Lower leg skin (tissue), 4 donors: ENCODE results near the gene STK24. TPM values are rescaled to one million over a fixed set of nuclear protein-coding genes. Genes with fewer than 3 reads are reported as not detected.
"Not testable (repeated sequence)": the region's sequence is repeated elsewhere in the genome, so short reads cannot be mapped to it uniquely, and the experiment has no call there.

Source experiments
- DNase-seq, 2 donors: peaks; one replicate each; pipeline ENCODE4 v3.0.0-alpha.2; 2019; ENCODE audit warnings: low spot score in 2 of 2
- H3K4me3 ChIP-seq: fragments of 200-600 bp; sonication (generic); 2 replicates; pipeline ENCODE4 v1.5.1; 2017; ENCODE audit warnings: mild to moderate bottlenecking, low read depth; ENCODE audit not compliant: poor library complexity, severe bottlenecking
- CTCF ChIP-seq, 3 donors: fragments of 450-650 bp; IDR thresholded peaks; one replicate each; pipeline ENCODE4 v1.5.1; 2016; ENCODE audit warnings: antibody characterized with exemption in 3 of 3, mild to moderate bottlenecking in 3 of 3, moderate library complexity in 2 of 3
- POLR2A ChIP-seq, 2 donors: fragments of 450-650 bp; IDR thresholded peaks; one replicate each; pipeline ENCODE4 v1.6.1; 2016 to 2017; ENCODE audit warnings: antibody characterized with exemption in 2 of 2, mild to moderate bottlenecking in 1 of 2, moderate library complexity in 1 of 2
- WGBS, 2 donors: methylation state at CpG; one replicate each; pipeline ENCODE4 v1.1.5; 2018; 5-methylcytosine and 5-hydroxymethylcytosine counted together
- intact Hi-C: fragments of 100-400 bp; cut with DNase I; formaldehyde crosslinking; loops from one replicate; pipeline ENCODE4 v1.15.0; 2023; ENCODE audit warnings: low total_unique reads
- total RNA-seq, 4 donors: library from RNA; depleted of rRNA; stranded (reverse); fragments of >200 nt; gene quantifications; one replicate each; pipeline ENCODE4 v1.1.0, GENCODE V29; 2016

Gene STK24
- total RNA-seq: 100 to 1,000 TPM; 212 to 281 (median 266) TPM

GRCh38 chr13:98576963-98577835 is at the start of gene STK24:
Gene STK24 (minus strand): TSS chr13:98577107. CDS start chr13:98576786, 321 bp downstream.
- H3K4me3 ChIP-seq: peak within 1 kb of the TSS; percentile 96
- WGBS, 2 donors: 1 to 3% methylated on average over 15 to 19 of the region's 103 CpGs
- peak in 1 of 2 donors; percentile 92 for DNase-seq
- intact Hi-C loops: no loop called here
- TF ChIP-seq POLR2A (IDR thresholded peaks at IDR 0.05) (no peak), CTCF (IDR thresholded peaks at IDR 0.05) (no peak)

GRCh38 chr13:98626298-98626935 is 49.5 kb upstream of the STK24 start:
- WGBS, 2 donors: no CpG with 5 or more reads among the region's 1 CpG
- no peak for DNase-seq
- TF ChIP-seq CTCF (IDR thresholded peaks at IDR 0.05): no peak
- no peak for TF ChIP-seq POLR2A (IDR thresholded peaks at IDR 0.05)
- intact Hi-C loops: no loop called here
- no peak overlapping the region for H3K4me3 ChIP-seq

- 50 to 57% methylated on average over 5 of the region's 5 CpGs for WGBS, 2 donors
- H3K4me3 ChIP-seq, DNase-seq, intact Hi-C loops: not testable (repeated sequence)
Measured at GRCh38 chr13:98624589-98624988, 47.7 kb upstream of the STK24 start.

- no peak overlapping the region for H3K4me3 ChIP-seq
- no peak for TF ChIP-seq POLR2A (IDR thresholded peaks at IDR 0.05)
- no peak for TF ChIP-seq CTCF (IDR thresholded peaks at IDR 0.05)
- no peak for DNase-seq
- intact Hi-C loops: no loop called here
- WGBS, 2 donors: 61 to 82% methylated on average over 6 of the region's 6 CpGs
Measured at GRCh38 chr13:98622931-98623331, 46.0 kb upstream of the STK24 start.

- WGBS, 2 donors: 62 to 69% methylated on average over 3 of the region's 3 CpGs
- intact Hi-C loops: no loop called here
- no peak overlapping the region for H3K4me3 ChIP-seq
- TF ChIP-seq POLR2A (IDR thresholded peaks at IDR 0.05) (no peak), CTCF (IDR thresholded peaks at IDR 0.05) (no peak)
- no peak for DNase-seq
Measured at GRCh38 chr13:98619556-98619955, 42.6 kb upstream of the STK24 start.

GRCh38 chr13:98615595-98615994 is 38.7 kb upstream of the STK24 start:
- 95 to 100% methylated on average over 2 of the region's 2 CpGs for WGBS, 2 donors
- H3K4me3 ChIP-seq, intact Hi-C loops, DNase-seq: not testable (repeated sequence)
